GM04503 (cell line): Measurements from ENCODE around the gene DIAPH1.
A peak's percentile ranks its signal among the peaks of the same experiment; 100 is the strongest.

Experiments used
- DNase-seq: peaks from one replicate; pipeline ENCODE4 v3.0.0-alpha.2; 2012; ENCODE audit warnings: low read depth

The DIAPH1 gene

GRCh38 chr5:141618804-141619554 is at the start of gene DIAPH1:
DIAPH1 (minus strand) TSS chr5:141619000; CDS start chr5:141618914, 86 bp downstream.
- DNase-seq = peak; percentile 51

DNA sequence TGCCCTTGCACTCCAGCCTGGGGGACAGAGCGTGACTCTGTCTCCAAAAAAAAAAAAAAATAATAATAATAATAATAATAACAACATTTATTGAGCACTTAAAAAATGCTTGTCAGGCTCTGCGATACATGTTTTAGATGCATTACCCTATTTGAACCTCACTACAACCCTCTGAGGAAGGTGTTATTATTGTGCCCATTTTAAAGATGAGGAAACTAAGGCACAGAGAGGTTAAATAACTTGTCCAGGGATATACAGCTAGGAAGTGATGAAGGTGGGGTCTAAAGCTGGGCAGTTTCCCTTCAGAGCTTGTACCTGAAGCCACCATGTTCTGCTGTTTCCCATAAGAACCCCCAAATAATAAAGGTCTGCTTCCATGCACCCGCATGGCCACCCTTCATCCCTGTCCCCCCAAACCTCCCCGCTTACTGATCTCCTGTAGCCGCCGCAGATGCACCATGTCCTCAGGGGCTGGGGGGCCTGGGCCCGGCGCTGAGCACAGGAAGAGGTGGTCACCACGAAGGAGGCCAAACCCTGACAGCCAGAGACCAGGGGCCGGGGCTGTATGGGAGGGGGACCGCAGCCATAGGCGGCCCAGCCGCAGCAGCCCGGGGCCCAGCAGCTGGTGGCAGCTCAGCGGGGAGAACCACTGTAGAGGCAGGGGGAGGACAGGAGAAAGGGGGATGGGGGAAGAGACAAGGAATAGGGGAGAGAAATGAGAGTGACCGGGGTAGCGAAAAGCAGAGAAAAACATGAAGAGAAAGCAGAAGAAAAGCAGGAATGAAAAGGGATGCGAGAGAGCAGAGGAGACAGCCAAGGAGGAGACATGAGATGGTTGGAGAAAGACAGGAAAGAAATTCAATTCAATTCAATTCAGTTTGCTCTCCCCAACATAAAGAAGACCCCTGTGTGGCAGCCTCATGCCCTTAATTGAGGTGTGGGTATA is 47.5 kb upstream of the DIAPH1 start:
- no peak for DNase-seq

GRCh38 chr5:141664733-141665461 is 46.1 kb upstream of the DIAPH1 start:
- no peak for DNase-seq

DNA sequence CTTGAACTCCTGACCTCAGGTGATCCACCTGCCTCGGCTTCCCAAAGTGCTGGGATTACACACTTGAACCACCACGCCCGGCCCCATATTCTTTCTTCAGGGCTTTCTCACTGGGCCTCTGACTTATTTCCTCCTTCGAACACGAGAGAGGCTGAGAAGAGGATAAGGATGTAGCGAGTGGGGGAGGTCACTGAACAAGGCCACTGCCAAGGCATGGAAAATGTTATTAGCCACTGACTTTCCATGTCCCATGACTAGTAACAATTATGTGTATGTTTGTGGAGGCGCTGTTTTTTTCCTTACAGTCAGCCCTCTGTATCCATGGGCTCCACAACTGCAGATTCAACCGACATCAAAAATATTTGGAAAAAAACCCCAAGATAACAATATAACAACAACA is 44.7 kb upstream of the DIAPH1 start:
- DNase-seq = no peak

DNA sequence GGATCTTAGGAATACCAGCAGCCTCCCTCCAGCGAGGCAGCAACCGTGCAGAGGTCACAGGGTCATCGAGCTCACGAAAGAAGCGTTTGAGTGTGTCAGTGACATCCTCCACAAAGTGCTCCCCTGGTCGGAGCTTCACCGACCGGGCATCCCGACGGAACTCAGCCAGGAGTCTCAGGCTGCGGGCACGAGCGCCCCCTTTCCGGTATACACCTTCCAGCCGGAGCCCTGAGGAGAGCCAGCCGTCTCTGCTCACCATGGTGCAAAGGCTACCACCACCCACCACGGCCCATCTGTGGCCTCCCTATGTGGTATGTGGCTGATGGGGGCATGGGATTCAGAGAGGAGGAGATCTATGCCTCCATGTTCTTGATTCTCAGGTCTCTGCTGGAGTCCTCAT is 43.2 kb upstream of the DIAPH1 start:
- DNase-seq = no peak

GRCh38 chr5:141657937-141658545 is 39.2 kb upstream of the DIAPH1 start:
- no peak for DNase-seq

GRCh38 chr5:141657404-141657803 is 38.6 kb upstream of the DIAPH1 start:
- DNase-seq = no peak

DNA sequence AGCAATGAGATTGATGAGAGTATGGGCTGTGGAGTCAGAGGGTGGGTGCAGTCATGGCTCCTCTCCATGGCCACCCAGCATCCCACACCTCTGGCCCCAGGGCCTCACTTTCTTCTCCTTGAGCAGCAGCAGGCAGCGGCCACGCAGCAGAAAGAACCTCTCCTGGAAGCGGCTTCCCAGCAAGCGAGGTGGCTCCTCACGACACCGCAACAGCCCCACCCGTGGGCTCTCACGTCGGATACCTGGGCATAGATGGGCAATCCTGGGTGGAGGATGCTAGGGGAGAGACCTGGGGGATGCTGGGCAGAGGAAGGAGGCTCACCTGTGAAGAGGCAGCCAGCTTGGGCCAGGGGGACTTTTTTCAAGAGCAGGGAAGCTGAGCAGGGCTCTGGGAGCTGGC is 37.6 kb upstream of the DIAPH1 start:
- no peak for DNase-seq

- no peak for DNase-seq
These were observed 36.2 kb upstream of the DIAPH1 start for GRCh38 chr5:141655020-141655419.

DNA sequence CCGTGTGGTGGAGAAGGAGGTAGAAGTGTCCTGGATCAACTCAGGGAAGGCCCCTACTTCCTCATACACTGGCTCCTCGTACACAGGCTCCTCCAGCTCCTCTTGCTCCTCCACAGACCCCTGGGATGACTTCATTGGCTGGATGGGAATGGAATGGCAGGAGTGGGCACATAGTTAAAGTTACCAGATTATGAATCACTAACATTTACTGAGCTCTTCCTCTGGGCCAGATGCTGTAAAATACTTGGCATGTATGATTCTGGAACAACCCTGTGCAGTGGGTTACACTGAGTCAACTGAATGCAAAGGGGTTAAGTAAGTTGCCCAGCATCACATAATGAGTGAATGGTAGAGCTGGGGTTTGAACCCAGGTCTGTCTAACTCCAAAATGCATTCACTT is 35.5 kb upstream of the DIAPH1 start:
- peak; percentile 77 for DNase-seq

DNA sequence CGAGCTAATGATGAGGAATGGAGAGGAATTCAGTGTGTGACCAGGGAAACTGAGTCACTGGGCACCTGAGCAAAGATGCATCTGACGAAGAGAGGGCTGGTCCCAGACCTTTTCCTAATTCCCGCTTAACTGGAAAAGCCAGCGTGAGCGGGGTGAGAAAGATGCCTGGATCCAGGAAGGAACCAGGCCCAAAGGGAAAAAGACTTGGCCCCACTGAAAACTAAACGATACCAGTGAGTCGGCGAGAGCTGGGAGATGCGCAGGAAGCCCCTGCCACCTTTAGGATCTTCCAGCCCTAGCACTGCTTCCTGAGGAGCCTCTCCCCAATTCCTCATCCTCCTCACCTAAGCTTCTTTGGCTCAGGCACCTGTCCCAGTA is 32.9 kb upstream of the DIAPH1 start:
- no peak for DNase-seq

DNA sequence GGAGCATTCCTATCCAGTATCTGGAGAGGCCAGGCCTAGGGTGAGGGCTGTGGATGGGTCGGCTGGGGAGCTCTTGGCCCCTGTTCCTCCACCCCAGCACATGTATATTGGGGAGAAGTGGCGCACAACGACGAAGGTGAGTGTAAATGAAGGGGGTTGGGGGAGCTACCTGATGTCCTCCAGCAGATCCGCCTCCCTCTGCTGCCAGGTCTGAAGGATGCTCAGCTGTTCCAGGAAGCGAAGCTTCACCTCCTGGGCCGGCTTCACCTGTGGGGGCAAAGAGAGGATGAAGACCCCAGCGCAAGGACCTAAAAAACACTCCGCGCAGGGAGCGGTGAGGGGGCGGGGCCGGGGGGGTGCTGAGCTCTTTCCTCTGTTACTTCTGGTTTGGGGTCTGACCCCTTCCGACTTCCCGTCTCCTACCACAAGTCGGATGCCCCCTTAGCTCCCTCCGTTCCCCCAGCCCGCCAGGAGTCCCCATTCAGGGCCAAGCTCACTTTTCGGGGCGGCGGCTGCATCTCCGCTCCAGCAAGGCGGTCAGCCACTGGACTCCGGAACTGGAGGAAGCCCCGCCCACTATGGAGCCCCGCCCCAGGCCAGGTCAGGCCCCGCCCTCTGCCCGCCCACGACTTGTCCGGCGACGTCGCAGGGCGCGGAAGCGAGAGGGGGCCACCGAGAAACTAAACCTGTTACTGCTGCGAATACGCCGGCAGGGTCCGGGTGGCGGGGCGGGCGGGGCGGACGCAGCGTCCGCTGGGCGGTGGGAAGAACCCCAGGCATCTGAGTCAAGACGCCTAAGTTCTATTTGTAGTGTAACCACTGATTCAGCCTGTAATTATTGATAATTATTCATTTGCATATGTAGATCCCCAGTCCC is 32.3 kb upstream of the DIAPH1 start, which contains the start of gene FCHSD1:
Gene FCHSD1, minus strand, starts transcription at position 568 of the 877 bp plus-strand sequence. Its CDS starts 50 bp downstream, at position 518.
- DNase-seq = no peak

- no peak for DNase-seq
These were observed 31.2 kb upstream of the DIAPH1 start for GRCh38 chr5:141649972-141650371.

- no peak for DNase-seq
These were observed 30.4 kb upstream of the DIAPH1 start for GRCh38 chr5:141649056-141649688.

DNA sequence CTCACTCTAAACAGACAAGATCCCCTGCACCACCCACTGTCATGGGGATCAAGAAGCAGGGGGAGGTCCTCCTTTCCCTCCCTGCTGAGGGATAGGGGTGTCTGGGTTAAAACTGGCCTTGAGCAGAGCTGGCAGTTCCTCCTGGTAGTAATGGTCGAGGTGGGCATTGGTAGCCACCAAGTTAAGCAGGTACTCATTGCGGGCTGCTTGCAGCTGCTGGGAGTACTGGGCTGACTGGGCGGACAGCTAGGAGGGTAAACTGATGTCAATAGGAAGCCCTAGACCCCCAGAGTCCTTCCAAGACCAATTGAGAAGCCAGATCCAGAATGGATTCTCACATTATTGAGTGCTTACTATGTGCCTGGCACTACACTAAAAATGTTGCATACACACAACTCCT is 29.1 kb upstream of the DIAPH1 start:
- DNase-seq = no peak

DNA sequence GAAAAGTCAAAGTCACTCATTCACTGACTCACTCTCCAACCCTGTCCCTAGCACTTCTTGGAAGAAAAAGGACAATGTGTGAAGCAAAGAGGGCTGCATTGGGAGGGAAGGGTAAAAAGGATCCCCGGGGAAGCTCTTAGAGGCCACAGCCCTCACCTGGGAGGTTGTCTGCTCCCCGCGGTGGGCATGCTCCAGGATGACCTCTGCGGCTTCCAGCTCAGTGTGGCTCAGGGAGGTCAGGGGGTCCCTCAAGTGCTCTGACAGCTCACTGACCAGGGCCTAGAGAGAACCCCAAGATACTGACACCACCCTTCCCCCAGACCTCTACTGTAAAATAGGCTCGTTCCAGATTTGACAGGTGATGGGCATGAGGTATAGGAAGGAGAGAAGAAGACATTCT is 28.4 kb upstream of the DIAPH1 start:
- no peak for DNase-seq

GRCh38 chr5:141646026-141646425 is 27.2 kb upstream of the DIAPH1 start:
- no peak for DNase-seq

DNA sequence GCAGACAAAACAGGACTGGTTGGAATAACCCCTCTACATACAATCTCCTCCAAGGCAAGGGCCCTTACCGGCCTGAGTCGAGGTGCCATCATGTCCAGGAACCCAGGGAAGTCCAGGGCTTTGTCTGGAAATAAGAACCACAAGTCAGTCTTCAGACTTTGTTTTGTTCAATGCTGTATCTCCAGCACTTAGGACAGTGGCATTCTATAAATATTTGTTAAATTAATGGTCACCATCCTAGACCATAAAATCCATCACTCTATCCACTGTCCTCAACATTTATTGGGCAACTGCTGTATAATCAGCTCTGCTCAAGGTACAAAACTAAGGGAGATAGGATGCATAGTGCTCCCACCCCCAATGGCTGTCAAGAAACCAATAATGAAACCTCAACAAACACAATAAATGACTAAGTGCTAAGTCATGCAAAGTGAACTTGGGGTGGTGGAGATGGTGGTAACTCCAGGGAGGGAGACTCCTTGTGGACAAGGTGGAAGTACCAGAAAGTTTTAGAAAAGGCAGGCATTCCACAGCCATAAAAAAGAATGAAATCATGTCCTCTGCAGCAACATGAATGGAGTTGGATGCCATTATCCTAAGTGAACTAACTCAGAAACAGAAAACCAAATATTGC is 23.0 kb upstream of the DIAPH1 start:
- peak; percentile 47 for DNase-seq

DNA sequence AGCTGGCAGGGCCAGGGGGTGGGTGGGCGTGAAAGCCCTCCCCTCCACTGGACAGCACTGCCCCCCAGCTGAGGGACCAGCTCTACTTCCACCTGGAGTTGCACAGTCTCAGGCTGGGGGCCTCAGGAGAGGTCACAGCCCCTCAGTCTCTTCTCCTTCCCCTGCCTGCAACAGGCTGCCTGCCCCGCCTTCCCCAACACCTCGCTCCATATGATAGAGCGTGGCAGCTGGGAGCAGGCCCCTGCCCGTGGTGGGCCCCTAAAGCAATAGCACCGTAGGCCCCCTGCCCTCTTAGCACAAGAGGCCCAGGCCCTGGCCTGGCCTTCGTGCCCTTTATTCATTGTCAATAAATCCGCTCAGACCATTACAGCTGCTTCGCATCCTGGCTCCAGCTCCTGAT is 21.9 kb upstream of the DIAPH1 start:
- no peak for DNase-seq

- no peak for DNase-seq
These were observed 21.2 kb upstream of the DIAPH1 start for GRCh38 chr5:141640051-141640415.
